Measurements from ENCODE around the gene SNX8.
"Not testable (repeated sequence)": the region's sequence is repeated elsewhere in the genome, so short reads cannot be mapped to it uniquely, and the experiment has no call there.

The SNX8 gene, protein sequence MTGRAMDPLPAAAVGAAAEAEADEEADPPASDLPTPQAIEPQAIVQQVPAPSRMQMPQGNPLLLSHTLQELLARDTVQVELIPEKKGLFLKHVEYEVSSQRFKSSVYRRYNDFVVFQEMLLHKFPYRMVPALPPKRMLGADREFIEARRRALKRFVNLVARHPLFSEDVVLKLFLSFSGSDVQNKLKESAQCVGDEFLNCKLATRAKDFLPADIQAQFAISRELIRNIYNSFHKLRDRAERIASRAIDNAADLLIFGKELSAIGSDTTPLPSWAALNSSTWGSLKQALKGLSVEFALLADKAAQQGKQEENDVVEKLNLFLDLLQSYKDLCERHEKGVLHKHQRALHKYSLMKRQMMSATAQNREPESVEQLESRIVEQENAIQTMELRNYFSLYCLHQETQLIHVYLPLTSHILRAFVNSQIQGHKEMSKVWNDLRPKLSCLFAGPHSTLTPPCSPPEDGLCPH

DNA sequence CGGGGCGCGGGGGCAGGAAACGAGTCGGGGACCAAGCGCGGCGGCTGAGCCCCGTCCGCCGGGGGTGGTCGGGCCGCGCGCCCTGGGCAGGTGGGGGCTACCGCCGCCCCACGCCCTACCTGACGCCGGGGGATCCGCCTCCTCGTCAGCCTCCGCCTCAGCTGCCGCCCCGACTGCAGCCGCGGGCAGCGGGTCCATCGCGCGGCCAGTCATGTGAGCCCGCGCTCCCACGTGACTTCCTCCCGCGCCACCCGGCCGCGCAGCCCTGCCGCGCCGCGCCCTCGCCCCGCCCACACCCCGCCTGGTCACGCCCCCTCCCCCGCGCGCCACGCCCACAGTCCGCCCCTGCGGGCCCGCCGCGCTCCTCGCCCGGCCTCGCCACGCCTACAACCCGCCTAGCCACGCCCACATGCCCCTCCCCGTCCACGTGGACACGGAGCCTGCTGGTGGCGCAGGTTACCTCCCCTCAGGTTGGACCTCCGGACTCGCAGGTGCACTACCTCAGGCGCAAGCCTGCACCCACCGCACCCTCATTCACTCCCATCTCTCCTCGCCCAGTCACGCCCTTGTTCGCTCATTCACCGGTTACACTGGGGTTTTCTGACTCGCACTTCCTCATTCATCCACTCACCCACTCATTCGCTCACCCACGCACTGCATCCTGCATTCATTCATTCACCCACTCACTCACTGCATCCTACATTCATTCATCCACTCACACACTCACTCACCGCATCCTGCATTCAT lies at the start of gene SNX8:
Gene SNX8 (minus strand): TSS at position 233 of the 747 bp plus-strand sequence. CDS start 20 bp downstream, at position 213.
- DNase-seq: peak; percentile 41

DNA sequence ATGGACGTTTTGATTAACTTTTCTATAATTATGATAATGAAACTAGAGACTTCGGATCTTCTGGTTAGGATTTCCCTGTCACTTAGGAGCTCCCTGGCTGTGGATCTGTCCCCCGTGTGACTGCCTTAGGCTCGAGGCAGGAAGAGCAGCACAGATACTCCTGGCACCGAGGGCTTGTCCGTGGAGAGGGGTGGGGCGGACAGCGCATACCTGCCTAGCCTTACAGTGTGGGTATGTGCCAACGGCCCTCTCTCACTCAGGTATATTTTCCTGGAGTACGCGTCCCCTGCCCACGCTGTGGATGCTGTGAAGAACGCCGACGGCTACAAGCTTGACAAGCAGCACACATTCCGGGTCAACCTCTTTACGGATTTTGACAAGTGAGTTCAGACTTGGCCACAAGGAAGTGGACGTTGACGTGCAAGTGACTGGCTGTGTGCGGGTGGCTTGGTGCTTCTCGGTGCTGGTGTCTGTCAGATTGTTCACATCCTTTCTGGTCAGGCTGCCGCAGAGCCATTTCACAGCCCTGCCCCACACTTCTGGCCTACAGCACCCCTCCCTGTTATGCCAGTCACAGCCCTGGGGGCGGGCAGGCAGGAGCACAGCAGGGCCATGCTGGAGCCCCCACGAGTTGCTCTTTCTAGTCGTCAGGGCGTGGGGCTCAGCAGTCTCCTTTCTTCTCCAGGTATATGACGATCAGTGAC lies 48.3 kb upstream of the SNX8 start:
- no peak for DNase-seq

DNA sequence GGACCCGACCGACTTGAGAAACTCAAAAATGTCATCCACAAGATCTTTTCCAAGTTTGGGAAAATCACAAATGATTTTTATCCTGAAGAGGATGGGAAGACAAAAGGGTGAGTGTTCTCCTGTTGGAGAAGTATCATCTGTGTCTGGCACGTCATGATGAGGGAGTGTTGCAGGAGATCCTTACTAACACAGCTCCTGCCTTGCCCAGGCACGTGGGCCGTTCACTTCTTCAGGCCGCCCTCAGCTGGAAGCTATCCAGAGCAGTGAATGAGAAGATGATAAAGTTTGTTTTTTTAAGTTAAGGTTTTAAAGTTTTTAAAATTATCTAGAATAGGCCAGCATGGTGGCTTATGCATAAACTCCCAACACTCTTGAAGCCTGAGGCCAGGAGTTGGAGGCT lies 46.6 kb upstream of the SNX8 start:
- DNase-seq: no peak

DNA sequence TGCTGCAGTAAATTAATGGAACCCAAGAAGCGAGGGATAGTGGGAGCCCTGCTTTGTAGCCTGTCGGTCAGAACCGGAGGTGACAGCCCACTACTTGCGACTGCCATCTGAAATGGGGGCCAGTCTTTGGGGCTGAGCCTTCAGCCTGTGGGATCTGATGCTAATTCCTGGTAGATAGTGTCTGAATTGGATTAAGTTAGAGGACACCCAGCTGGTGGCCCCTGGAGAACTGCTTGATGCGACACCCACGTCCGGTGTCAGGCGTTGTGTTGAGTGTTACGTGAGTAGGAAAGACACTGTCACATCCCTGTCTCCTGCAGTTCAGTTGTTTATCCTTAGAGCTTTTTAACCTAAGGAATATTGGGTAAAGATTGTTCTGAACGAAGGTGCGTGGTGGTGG lies 45.4 kb upstream of the SNX8 start:
- DNase-seq: no peak

DNA sequence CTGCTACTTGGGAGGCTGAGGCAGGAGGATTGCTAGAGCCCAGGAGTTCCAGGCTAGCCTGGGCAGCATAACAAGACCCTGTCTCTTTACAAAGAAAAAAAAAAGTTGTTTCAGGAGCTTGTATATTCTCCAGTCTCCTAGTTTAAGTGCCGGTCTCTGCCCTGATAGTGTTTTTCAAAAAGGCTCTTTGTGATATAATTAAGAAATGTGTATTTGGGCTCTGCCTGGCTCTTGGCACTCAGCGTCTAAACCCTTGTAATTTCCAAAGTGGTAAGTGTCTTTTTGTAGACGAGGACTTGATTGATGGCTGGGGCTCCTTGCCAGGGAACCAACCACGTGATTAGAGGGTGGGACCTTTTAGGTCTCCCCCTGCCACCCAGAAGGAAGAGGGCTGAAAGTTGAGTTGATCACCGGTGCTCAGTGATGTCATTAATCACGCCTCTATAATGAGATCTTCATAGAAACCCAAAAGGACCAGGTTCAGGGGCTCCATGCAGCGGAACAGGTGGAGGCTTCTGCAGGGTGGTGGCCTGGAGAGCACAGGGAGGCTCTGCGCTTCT lies 44.8 kb upstream of the SNX8 start:
- DNase-seq: no peak

DNA sequence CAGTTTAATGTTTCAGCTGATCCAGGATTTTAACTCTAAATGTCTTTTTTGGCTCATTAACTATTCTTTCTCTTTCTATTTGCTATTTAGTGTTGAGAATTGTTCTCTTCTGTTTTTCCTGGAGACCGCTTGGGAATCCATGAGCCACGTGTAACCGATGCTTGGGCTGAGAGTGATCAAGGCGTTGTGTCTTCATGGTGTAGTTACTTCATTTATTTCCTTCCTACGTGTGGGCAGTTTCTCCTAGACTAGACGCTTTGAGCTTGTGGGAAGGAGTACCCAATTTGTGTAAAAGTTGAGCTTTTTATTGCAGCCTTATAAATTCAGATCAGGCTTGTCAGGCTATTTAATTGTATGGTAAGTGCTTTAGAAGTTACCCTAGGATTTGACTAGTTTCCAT lies 43.3 kb upstream of the SNX8 start:
- no peak for DNase-seq

DNA sequence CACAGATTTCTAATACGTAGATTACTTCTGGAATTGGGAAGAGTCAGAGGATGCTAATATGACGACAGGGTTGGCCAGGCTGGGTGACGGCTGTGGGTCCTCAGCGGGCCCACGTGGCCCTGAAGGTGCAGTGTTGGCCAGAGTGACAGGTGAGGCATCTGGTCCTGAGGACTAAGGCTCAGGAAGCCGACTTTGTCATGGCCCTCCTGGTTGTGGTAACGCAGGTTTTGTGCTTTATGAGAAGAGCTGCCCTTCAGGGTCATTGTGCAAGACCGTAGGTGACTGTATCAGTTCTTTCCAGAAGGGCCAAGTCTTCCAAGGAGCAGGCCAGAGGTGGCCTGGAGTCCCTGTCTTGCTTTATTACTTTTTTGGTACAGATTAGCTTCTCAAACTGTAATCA lies 42.9 kb upstream of the SNX8 start:
- DNase-seq: no peak

DNA sequence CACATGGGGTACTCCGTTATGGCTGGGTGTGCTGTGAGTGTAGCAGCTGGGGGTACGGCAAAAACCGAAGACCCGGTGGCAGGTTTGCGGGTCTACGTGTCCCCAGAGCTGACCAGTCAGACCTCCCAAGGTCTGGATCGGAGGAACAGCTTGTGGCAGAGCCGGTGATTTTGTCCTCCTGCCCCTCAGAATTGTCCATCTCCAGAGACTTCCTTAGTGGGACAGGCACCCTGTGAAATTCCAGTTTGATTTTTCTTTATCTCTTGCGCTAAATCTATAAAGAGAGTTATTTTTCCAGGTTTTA lies 41.4 kb upstream of the SNX8 start:
- no peak for DNase-seq

DNA sequence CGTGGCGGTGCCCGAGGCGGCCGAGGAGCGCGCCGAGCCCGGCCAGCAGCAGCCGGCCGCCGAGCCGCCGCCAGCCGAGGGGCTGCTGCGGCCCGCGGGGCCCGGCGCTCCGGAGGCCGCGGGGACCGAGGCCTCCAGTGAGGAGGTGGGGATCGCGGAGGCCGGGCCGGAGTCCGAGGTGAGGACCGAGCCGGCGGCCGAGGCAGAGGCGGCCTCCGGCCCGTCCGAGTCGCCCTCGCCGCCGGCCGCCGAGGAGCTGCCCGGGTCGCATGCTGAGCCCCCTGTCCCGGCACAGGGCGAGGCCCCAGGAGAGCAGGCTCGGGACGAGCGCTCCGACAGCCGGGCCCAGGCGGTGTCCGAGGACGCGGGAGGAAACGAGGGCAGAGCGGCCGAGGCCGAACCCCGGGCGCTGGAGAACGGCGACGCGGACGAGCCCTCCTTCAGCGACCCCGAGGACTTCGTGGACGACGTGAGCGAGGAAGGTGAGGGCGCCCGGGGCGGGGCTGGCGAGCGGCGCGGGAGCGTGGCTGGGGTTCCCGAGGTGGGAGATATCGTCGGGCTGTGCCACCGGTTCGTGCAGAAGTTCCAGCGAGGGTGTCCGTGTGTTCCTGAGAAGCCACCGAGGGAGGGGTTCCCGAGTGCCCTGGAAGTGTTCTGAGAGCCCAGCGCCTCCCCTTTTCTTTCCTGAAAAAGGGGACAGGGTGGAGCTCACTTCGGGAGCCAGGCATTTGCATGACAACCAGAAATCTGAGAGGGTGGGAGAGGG lies 40.9 kb upstream of the SNX8 start:
- no peak for DNase-seq

DNA sequence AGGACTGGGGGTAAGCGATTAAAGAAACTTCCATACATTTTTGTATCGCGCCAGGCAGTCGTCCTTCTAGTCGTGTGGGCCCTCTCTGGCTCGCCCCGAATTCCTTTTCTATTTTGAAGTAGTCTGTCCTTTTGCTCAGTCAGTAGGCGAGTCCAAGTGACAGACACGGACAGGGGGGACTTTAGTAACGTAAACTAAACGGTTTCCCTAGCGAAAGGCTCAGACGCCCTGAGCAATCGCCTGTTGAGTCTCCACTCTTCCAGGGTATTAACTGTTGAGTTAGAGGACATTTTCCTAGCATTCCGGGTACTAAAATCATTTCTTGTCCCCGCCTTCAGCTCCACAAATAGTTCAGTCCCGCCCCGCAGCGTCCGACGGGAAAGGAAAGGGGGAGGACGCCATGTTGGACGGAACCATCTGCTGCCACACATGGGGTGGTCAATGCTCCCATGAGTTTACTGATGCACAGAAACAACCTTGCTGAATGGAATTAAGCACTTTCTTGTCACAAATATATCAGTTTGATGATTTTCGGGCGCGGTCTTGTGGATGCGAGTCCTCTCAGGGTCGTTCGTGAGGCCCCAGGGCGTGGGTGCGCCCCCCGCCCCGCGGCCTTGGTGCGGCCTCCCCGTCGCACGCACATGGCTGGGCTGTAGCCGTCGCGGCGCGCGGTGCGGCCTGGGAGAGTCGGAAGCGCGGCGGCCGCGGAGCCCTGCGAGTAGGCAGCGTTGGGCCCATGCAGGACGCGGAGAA lies 40.1 kb upstream of the SNX8 start, which contains the start of gene EIF3B:
Gene EIF3B (plus strand): TSS at position 642 of the 753 bp plus-strand sequence. CDS start 95 bp downstream, at position 737.
- DNase-seq: no peak

DNA sequence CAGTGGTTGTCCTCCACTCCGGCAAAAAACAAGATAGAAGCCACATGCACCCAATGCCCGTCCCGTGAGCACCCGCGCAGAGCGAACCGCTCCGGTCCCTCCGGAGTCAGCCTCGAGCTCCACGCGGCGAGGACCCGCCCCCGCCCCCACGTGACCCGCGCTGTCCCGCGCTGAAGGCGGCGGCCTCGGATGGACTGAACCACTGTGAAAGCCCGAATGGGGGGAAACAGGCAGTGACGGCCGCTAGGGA lies 39.6 kb upstream of the SNX8 start:
- DNase-seq: peak; percentile 91

DNA sequence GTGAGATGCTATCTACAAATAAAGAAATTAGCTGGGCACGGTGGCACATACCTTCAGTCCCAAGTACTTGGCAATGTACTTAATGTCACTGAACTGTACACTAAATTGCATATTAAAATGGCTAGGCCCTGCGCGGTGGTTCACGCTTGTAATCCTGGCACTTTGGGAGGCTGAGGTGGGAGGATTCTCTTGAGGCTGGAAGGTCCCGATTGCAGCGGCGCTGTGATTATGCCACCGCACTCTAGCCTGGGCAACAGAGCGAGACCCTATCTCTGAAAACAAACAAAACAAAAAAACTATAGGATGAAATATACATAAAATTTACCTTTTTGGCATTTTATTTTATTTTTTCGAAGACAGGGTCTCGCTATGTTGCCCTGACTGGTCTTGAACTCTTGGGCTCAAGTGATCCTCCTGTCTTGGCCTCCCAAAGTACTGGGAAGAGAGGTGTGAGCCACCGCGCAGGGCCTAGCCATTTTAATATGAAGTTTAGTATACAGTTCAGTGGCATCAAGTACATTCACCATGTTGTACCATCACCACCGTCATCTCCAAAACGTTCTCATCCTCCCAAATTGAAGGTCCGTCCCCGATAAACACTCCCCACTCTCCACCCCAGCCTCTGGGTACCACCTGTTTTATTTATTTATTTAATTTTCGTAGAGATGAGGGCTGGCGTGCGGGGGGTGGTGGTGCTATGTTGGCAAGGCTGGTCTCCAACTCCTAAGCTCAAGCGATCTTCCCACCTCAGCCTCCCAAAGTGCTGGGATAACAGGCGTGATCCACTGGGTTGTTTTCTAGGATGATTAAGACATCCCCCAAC lies 39.1 kb upstream of the SNX8 start:
- DNase-seq: no peak

DNA sequence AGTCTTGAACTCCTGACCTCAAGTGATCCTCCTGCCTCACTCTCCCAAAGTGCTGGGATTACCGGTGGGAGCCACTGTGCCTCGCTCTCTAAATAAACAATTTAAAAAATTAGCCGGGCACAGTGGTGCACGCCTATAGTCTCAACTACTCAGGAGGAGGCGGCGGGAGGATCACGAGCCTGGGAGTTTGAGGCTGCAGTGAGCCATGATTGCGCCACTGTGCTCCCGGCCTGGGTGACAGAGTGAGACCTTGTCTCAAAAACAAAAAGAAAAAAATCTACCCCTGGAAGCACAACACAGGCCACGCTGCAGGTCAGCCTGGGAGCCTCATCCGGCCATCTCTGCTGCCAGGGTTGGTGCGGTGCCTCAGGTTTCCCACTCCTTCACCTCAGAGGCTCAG lies 36.6 kb upstream of the SNX8 start:
- no peak for DNase-seq

DNA sequence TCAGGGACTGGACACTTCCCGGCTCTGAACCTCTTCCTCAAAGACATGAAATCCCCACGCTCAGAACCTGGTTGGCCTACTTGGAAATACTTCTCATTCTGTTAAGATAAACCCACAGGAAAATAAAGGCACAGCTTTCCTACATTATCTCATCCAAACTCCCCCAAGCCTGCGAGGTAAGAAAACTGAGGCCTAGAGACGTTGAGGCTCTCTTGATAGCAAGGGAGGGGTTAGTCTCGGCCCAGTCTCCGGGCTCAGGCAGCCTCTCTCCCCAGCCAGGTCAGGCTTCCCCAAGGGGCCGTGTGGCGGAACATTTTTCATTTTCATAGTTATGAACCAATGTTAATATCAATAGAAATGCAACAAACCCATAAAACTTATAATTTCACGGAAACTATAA lies 35.8 kb upstream of the SNX8 start:
- DNase-seq: no peak

DNA sequence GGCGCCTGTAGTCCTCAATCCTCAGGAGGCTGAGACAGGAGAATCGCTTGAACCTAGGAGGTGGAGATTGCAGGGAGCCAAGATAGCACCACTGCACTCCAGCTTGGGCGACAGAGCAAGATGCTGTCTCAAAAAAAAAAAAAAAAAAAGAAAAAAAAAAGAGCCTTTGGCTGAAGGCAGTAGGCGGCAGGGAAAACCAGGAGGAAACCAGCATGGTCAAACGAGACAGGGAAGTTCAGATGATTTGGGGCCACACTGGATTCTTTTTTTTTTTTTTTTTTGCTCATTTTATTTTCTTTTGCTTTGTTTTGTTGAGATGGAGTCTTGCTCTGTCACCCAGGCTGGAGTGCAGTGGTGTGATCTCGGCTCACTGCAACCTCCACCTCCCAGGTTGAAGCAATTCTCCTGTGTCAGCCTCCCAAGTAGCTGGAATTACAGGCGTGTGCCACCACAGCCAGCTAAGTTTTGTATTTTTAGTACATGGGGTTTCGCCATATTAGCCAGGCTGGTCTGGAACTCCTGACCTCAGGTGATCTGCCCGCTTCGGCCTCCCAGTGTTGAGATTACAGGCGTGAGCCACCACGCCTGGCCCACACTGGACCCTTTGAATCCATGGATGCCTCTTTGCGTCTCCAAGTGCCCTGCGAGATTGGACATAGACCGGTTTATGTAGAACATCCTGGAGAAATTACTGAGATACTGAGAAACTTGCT lies 33.3 kb upstream of the SNX8 start:
- not testable (repeated sequence) for DNase-seq

DNA sequence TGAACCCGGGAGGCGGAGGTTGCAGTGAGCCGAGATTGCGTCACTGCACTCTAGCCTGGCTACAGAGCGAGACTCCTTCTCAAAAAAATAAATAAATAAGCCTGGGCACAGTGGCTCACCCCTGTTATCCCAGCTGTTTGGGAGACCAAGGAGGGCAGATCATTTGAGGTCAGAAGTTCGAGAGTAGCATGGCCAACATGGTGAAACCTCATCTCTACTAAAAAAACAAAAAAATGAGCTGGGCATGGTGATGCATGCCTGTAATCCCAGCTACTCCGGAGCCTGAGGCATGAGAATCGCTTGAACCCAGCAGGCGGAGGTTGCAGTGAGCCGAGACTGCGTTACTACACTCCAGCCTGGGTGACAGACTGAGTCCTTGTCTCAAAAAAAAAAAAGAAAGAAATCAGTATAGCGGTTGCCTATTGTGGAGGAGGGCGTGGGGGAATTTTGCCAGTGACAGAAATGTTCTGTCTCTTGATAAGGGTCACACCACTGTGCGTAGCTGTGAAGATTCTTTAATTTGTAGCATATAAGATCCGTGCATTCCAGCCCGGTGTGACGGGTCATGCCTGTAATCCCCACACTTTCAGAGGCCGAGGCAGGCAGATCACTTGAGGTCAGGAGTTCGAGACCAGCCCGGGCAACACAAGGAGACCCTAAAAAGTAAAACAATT lies 22.5 kb upstream of the SNX8 start:
- no peak for DNase-seq

DNA sequence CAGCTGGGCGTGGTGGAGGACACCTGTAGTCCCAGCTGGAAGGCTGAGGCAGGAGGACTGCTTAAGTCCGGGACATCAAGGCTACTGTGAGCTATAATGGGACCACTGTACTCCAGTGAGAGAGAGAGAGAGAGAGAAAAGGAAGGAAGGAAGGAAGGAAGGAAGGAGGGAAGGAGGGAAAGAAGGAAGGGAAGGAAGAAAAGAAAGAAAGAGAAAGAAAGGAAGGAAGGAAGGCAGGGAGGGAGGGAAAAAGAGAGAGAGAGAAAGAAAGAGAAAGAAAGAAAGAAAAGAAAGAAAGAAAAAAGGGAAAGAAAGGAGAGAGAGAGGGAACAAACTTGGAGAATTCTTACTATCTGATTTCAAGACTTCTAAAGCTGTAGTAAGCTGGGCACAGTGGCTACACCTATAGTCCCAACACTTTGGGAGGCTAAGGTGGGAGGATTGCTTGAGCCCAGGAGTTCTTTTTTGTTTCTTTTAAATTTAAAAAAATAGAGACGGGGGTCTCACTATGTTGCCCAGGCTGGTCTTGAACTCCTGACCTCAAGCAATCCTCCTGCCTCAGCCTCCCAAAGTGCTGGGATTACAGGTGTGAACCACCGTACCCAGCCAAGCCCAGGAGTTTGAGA lies 18.5 kb upstream of the SNX8 start:
- not testable (repeated sequence) for DNase-seq

DNA sequence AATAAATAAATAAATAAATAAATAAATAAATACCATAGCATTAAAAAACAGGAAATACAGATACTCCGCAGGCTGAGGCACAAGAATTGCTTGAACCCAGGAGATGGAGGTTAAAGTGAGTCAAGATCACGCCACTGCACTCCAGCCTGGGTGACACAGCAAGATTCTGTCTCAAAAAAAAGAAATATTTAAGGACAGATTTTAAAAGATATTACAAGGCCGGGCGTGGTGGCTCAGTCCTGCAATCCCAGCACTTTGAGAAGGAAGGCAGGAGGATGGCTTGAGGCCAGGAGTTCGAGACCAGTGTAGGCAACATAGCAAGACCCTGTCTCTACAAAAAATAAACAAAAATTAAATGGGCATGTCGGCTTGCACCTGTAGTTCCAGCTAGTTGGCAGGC lies 17.5 kb upstream of the SNX8 start:
- no peak for DNase-seq

DNA sequence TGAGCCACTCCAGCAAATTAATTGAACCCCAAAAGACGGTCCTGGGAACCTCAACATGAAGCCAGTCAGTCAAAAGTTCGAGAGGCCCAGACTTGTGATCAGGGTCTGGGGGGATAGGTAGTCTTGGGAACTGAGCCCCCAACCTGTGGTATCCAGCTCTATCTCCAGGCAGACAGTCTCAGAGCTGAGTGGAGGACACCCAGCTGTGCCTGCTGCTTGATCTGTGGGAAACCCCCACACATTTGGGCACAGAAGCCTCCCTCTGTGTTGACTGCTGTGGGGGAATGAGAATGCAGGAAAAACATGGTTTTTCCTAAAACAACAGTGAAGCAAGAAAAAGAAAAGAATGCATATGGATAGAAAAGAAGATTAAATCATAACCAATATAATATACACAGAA lies 16.3 kb upstream of the SNX8 start:
- DNase-seq: no peak

Measured in cortex of kidney (tissue), 1 donor.